ENCODE results near the gene BEST1.

The BEST1 gene

GRCh38 chr11:61967924-61968757 lies 18.0 kb downstream of the BEST1 start:
- no peak for DNase-seq (ENCODE audit: extremely low read depth, low read depth)
- TF ChIP-seq CTCF (IDR thresholded peaks at IDR 0.05; ENCODE audit: low read depth, low read length) = no peak

GRCh38 chr11:61968758-61969390 lies 18.7 kb downstream of the BEST1 start:
- TF ChIP-seq CTCF (IDR thresholded peaks at IDR 0.05; ENCODE audit: low read depth, low read length) = no peak
- no peak for DNase-seq (ENCODE audit: extremely low read depth, low read depth)

- TF ChIP-seq CTCF (IDR thresholded peaks at IDR 0.05; ENCODE audit: low read depth, low read length) = no peak
- no peak for DNase-seq (ENCODE audit: extremely low read depth, low read depth)
These were observed 19.2 kb downstream of the BEST1 start for GRCh38 chr11:61969391-61969758.

- DNase-seq (ENCODE audit: extremely low read depth, low read depth) = no peak
- no peak for TF ChIP-seq CTCF (IDR thresholded peaks at IDR 0.05; ENCODE audit: low read depth, low read length)
These were observed 19.9 kb downstream of the BEST1 start for GRCh38 chr11:61969838-61970662.

GRCh38 chr11:61971248-61972111 lies 21.3 kb downstream of the BEST1 start:
- no peak for TF ChIP-seq CTCF (IDR thresholded peaks at IDR 0.05; ENCODE audit: low read depth, low read length)
- peak; percentile 99 for DNase-seq (ENCODE audit: extremely low read depth, low read depth)

- DNase-seq (ENCODE audit: extremely low read depth, low read depth) = no peak
- TF ChIP-seq CTCF (IDR thresholded peaks at IDR 0.05; ENCODE audit: low read depth, low read length) = no peak
These were observed 22.0 kb downstream of the BEST1 start for GRCh38 chr11:61972112-61972671.
